Germinal center (tissue), 1 donor: ENCODE data around the gene CRELD1.

ENCODE experiments used
- DNase-seq: peaks from one replicate; pipeline ENCODE4 v3.0.0; 2012; ENCODE audit warnings: mixed read lengths, low spot score

The CRELD1 gene

DNA sequence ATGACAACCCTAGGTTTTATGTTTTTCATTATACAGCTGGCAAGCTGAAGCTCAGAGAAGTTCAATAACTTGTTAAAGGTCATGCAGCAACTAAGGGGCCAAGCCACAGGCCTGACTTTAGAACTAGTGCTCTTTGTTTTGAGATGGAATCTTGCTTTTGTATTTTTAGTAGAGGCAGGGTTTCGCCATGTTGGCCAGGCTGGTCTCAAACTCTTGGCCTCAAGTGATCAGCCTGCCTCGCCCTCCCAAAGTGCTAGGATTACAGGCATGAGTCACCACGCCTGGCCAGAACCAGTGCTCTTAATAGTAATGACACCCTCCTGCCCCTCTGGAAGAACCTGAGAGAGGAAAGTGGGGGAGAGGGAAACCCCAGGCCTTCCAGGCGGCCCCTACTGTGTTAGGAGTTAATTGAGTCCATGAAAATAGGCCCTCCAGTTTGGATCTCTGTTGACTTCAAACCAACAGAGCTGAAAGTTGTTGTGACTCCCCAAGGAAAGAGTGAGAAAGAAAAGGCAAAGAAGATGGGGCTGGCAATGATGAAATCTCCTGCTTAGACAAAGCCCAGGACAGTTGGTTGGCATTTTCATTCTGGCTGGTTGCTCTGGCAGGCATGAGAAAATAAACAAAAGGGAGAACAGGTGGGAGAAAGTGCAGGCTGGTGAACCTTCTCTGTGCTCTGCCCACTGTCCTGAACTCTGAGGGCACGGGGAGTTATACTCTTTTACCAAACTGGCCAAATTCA lies 22.1 kb downstream of the CRELD1 start:
- DNase-seq = no peak

DNA sequence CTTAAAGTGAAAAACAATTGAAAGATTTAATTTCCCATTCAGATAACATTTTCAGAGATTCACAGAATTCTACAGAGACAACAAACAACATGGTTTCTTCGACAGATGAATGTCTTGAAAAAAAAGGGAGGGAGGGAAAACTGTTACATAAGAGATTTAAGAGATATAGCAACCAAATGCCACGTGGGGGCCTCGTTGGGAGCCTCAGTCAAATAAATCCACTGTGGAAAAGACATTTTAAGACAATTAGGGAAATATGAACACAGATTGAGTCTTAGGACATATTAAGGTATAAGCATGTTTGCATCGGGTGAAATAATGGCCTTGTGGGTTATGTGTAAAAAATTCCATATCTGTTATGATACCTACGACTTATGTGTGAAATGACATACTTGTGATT lies 23.6 kb downstream of the CRELD1 start:
- no peak for DNase-seq

DNA sequence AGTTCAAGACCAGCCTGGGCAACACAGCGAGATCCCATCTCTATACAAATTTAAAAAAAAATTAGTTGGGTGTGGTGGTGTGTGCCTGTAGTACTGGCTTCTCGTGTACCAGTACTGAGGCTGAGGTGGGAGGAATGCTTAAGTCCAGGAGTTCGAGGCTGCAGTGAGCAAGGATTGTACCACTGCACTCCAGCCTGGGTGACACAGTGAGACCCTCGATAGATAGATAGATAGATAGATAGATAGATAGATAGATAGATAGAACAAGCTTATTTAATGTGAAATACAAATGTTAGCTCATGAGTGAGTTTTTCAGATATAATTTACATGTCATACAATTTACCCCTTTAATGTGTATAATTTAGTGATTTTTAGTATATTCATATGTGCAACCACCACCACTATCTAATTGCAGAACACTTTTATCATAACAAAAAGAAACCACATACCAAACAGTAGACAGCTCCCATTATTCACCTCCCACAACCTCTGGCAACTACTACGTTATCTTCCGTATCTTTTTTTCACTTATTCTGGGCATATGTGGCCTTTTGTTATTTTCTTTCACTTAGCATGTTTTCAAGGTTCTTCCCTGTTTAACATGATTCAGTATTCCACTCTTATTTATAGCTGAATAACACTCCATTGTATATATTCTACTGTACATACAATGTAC lies 31.7 kb downstream of the CRELD1 start:
- DNase-seq = no peak

DNA sequence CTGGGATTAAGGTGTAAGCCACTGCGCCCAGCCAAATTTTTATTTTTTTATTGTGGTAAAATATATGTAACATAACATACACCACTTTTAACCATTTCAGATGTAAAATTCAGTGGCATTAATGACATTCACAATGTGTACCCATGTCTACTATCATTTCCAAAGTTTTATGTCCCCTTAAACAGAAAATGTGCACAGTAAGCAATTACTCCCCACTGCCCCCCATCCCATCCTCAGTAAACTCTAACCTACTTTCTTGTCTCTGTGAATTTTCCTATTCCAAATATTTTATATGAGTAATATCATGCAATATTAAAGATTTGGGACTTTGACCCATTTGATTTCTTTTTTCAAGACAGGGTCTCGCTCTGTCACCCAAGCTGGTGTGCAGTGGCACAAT lies 33.2 kb downstream of the CRELD1 start:
- DNase-seq = no peak

DNA sequence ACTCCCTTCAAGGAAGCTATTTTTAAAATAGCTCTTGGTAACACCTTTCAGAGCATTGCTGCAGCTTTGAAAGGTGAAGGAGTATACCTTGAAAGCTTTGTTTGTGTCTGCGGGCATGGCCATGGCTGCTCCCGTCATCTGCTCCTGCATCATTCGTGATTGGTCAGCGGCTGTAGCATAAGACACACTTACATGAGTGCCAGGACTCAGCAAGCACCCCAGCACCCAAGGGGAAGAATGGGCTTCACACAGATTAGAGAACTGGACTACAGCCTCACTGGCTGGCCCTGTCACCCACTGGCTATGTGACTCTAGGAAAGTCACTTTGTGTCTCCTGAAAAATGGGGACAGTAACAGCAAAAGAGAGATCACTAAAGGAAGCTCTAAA lies 36.0 kb downstream of the CRELD1 start:
- DNase-seq = no peak

DNA sequence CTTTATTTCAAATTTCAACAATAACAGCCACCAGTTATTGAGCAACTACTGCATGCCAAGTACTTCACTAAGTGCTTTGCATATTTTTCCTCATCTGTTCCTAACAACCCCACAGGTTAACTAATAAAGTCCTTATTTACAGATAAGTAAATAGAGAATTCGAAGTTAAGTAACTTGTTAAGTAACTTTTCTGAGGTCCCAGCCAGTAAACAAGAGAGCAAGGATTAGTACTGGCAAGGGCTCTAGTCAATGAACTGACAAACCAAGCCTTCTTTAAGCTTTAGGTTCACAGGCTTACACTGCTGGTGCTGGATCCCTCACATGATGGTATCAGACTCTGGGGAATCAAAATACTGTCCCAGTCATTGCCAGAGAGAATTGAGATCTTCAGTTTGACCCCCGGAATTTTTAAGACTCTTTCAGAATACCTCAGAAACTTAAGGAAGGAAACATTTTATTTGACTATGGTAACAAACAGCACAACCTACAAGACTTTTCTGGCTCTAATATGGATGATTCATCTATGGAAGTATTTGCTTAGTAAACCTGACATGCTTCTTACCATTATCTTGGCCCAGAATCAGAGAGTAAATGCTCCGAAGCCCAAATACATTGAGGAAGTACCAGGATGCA lies 36.5 kb downstream of the CRELD1 start:
- no peak for DNase-seq

DNA sequence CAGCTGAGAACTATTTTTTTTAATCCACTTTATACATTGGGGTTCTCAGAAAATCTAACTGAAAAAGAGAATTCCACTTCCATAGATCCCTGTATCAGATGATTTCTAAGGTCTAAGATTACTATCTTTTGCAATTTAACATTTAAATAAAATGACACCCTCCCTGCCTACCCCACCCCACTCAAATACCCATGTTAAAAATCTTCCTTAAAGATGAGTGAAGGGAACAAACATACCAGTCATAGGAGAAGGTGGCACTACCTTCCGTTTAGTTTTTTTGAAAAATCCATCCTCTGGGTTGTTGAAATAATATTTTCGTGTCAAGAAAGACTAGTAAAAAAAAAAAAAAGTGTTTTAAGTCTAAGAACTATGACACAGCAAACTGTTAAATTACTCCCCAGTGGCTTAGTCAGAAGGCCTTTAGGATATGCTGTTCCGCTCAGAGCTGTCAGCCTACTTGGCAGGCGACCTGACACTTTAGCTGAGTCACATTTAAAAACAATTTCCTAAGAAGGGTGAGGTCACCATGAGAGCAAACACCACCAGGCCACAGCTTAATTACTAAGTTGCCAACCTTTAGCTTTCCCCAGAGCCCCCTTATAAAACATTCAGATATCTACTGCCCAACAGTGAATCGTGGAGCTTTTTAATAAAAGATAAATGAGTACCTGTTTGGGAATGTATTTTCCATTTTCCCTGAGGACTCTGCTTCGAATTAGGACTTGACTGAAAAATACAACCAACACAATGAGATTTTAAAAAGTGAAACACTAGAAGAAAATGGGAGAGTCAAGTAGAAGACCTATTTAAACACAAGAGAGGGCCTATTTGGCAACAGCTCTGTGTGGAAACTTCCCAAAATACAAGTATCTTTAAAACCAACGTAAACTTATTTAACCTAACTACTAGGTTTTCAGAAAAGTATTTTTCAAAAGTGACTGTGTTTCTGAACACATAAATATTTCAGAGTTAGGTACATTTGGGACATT lies 43.4 kb downstream of the CRELD1 start:
- DNase-seq = no peak

DNA sequence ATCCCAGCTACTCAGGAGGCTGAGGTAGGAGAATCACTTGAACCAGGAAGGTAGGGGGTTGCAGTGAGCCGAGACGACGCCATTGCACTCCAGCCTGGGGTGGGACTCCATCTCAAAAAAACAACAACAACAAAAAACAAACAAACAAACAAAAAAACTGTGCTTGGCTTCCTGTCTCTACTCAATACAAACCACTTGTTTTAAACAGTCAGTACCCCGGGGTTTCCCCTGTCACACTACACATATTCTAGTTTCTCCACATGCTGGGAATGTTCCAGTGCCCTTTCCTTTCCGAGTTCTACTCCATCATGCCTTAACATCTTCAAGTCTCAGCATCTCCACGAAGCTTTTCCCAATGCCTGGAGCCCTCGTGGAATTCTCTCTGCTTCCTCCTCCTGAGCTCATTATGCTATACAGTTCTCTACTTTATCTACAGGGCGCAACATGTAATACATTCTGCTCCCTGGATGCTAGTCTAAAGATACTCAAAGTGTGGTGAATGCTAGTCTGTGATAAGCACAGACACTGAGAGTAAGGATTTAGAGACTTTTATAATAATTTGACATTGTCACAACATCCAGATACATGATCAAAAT lies 45.2 kb downstream of the CRELD1 start:
- DNase-seq = no peak

DNA sequence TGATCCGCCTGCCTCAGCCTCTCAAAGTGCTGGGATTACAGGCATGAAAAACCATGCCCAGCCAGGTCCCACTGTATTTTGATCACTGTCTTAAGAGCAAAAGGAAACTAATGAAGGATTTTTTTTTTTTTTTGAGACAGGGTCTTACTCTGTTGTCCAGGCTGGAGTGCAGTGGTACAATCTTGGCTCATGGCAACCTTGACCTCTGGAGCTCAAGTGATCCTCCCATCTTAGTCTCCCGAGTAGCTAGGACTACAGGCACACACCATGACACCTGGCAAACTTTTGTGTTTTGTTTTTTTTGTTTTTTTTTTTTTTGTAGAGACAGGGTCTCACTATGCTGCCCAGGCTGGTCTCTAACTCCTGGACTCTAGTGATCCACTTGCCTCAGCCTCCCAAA lies 46.6 kb downstream of the CRELD1 start:
- no peak for DNase-seq

DNA sequence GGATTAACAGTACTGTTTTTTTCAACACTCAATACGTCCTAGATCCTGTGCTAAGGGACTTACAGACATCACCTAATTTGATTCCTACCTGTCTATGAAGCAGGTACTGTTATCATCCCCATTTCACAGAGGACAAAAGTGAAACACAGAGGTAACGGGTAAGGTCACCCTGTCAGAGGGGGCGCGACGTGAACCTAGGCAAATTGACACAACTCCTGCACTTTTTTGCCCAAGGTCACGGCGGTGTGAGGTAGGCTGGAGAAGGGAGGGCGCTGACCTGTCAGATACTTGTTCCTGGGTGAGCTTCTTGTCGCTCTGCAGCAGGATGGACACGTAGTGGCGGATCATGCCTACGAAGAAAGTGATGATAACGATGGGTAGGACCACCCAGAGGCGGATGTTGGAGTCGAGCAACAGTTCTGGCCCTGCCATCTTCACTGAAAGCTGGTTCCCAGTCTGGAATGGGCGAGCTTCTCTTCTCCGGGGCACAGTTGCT lies 52.6 kb downstream of the CRELD1 start:
- no peak for DNase-seq

DNA sequence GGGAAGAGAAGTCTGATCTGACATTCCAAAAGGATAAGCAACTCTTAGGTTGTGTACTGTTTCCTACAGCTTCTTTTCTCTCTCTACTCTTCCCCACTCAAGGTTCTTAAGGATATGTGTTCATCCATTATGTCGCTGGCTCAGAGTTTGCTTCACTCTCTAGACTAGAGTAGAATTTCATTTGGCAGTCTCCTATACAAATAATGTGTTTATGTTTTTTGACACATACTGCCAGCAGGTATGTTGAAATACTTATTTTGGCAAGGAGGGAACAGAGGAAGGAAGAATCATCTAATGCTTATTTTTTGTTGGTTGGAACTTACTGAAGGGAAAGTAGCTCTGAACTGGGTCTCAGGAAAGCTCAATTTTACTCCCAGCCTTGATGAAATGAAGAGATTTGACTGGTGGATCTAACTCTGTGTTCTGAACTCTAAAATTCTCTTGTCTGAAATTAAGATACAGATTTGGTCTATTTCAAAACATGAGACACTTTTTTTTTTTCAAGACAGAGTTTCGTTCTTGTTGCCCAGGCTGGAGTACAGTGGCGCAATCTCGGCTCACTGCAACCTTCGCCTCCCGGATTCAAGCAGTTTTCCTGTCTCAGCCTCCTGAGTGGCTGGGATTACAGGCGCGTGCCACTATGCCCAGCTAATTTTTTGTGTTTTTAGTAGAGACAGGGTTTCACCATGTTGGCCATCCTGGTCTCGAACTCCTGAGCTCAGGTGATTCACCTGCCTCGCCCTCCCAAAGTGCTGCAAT lies 60.6 kb downstream of the CRELD1 start:
- DNase-seq = no peak
